Endothelial cell of umbilical vein (primary cell): ENCODE measurements around the gene RPS17. TPM values are rescaled to one million over a fixed set of nuclear protein-coding genes. Genes with fewer than 3 reads are reported as not detected.

Source experiments
- BruUV-seq: library from RNA; stranded (reverse); fragments of 400-500 nt; replicated peaks from 2 replicates; lab custom pipeline; 2021; lab: Mats Ljungman, UMichigan
- CTCF ChIA-PET: fragments of 300-600, 350-600 bp; sonication (Branson Sonifier 250); formaldehyde crosslinking; loops from one replicate; lab custom pipeline; 2021; ENCODE audit warnings: antibody characterized with exemption, inconsistent platforms; lab: Charles Lee
- POLR2A ChIA-PET: fragments of 300-600, 350-600 bp; sonication (Branson Sonifier 250); formaldehyde crosslinking; loops from one replicate; lab custom pipeline; 2021; ENCODE audit warnings: antibody characterized with exemption, inconsistent platforms; lab: Charles Lee
- DNase-seq: peaks from one replicate; pipeline ENCODE4 v3.0.0-alpha.2; 2011; ENCODE audit warnings: low read depth, low spot score
- FAIRE-seq: peaks from 2 replicates; lab custom pipeline; 2011; peaks lifted over from hg19 to GRCh38; lab: Jason Lieb, UNC
- H2AFZ ChIP-seq: 2 replicates; pipeline ENCODE4 v1.6.0; 2012; ENCODE audit warnings: low read depth, low read length, control low read depth, inconsistent platforms
- H3K27ac ChIP-seq: 2 replicates; pipeline ENCODE4 v1.5.1; 2011; ENCODE audit warnings: low read depth, mild to moderate bottlenecking, control low read depth, low read length, moderate library complexity; ENCODE audit not compliant: insufficient read depth
- H3K27me3 ChIP-seq, 2 experiments: 2 replicates each; pipeline versions ENCODE4 v1.6.0 to v1.6.1; 2011; ENCODE audit warnings: low read length in 2 of 2, mixed read lengths in 1 of 2; ENCODE audit not compliant: control insufficient read depth in 2 of 2, insufficient read depth in 2 of 2
- H3K36me3 ChIP-seq, 2 experiments: 2 replicates in 1 of 2; 3 replicates in 1 of 2; pipeline ENCODE4 v1.5.1; 2011; ENCODE audit warnings: low read length in 2 of 2, mild to moderate bottlenecking in 1 of 2, moderate library complexity in 1 of 2; ENCODE audit not compliant: control insufficient read depth in 2 of 2, insufficient read depth in 2 of 2; ENCODE audit errors: extremely low read depth in 1 of 2
- H3K4me1 ChIP-seq: 3 replicates; pipeline ENCODE4 v1.5.1; 2011; ENCODE audit warnings: mild to moderate bottlenecking, low read length; ENCODE audit not compliant: control insufficient read depth, insufficient read depth; ENCODE audit errors: extremely low read depth
- H3K4me2 ChIP-seq: 2 replicates; pipeline ENCODE4 v1.6.1; 2011; ENCODE audit warnings: low read length, control low read depth, mixed read lengths; ENCODE audit not compliant: insufficient read depth
- H3K4me3 ChIP-seq, 3 experiments: fragments of 200-600 bp in 1 of 3; sonication (generic), shearing (Covaris generic) in 1 of 3; replicated peaks in 1 of 3; 2 replicates each; pipeline ENCODE4 v1.5.1; 2011 to 2016; ENCODE audit warnings: control low read depth in 3 of 3, low read length in 3 of 3, mild to moderate bottlenecking in 2 of 3, inconsistent platforms in 1 of 3, low read depth in 1 of 3, moderate library complexity in 1 of 3; ENCODE audit not compliant: insufficient read depth in 1 of 3
- H3K79me2 ChIP-seq: 2 replicates; pipeline ENCODE4 v1.6.0; 2012; ENCODE audit warnings: low read length, inconsistent platforms; ENCODE audit not compliant: control insufficient read depth, insufficient read depth
- H3K9ac ChIP-seq: replicated peaks from 2 replicates; pipeline ENCODE3; 2011; ENCODE audit warnings: low read length, control low read depth; ENCODE audit not compliant: insufficient read depth; ENCODE audit errors: extremely low read depth
- H3K9me1 ChIP-seq: replicated peaks from 3 replicates; pipeline ENCODE4 v1.6.0; 2011; ENCODE audit warnings: mild to moderate bottlenecking, low read length; ENCODE audit not compliant: control insufficient read depth, insufficient read depth; ENCODE audit errors: extremely low read depth
- H3K9me3 ChIP-seq: replicated peaks from 2 replicates; pipeline ENCODE4 v1.5.1; 2012; ENCODE audit warnings: low read length, inconsistent platforms; ENCODE audit not compliant: control insufficient read depth, insufficient read depth
- H4K20me1 ChIP-seq: replicated peaks from 2 replicates; pipeline ENCODE3; 2011; ENCODE audit warnings: mild to moderate bottlenecking, low read length; ENCODE audit not compliant: control insufficient read depth, insufficient read depth; ENCODE audit errors: extremely low read depth
- EZH2 ChIP-seq: IDR thresholded peaks from 2 replicates; pipeline ENCODE4 v1.6.1; 2012; ENCODE audit warnings: borderline replicate concordance, low read depth, mild to moderate bottlenecking, moderate library complexity, low read length, inconsistent platforms; ENCODE audit not compliant: severe bottlenecking
- FOS ChIP-seq: IDR thresholded peaks from 2 replicates; pipeline ENCODE4 v1.6.1; 2011; ENCODE audit warnings: mild to moderate bottlenecking, low read length, moderate library complexity, borderline replicate concordance; ENCODE audit not compliant: insufficient read depth
- GATA2 ChIP-seq: IDR thresholded peaks from 2 replicates; pipeline ENCODE4 v1.7.0; 2011; ENCODE audit warnings: low read depth, mild to moderate bottlenecking, moderate library complexity, mixed read lengths, low read length; ENCODE audit not compliant: insufficient read length, insufficient read depth
- JUN ChIP-seq: IDR thresholded peaks from 2 replicates; pipeline ENCODE4 v1.6.1; 2011; ENCODE audit warnings: borderline replicate concordance, low read depth; ENCODE audit not compliant: insufficient read length, insufficient read depth
- MAX ChIP-seq: IDR thresholded peaks from 2 replicates; pipeline ENCODE4 v1.6.1; 2011; ENCODE audit not compliant: insufficient read depth, insufficient read length
- MYC ChIP-seq: IDR thresholded peaks from one replicate; pipeline ENCODE4 v1.6.1; 2011; ENCODE audit warnings: mild to moderate bottlenecking, low read depth, low read length
- POLR2A ChIP-seq: IDR thresholded peaks from 2 replicates; pipeline ENCODE4 v1.6.1; 2012; ENCODE audit warnings: low read depth, mild to moderate bottlenecking, control low read depth, low read length
- POLR2AphosphoS5 ChIP-seq: IDR thresholded peaks from 2 replicates; pipeline ENCODE4 v1.6.1; 2012; ENCODE audit warnings: low read depth, mild to moderate bottlenecking, control low read depth, low read length, moderate library complexity; ENCODE audit not compliant: insufficient read depth
- dilution Hi-C: fragments of 300-500 bp; cut with MboI; formaldehyde crosslinking; loops from one replicate; pipeline ENCODE4 v1.15.0; 2019; ENCODE audit warnings: low sequenced_read_pairs; ENCODE audit not compliant: extremely low pct_ligation_motif_present
- intact Hi-C: fragments of 100-400 bp; cut with micrococcal nuclease; formaldehyde crosslinking; loops from one replicate; pipeline ENCODE4 v1.10.0; 2022
- polyA plus RNA-seq, 4 experiments: library from polyadenylated mRNA; depleted of rRNA in 3 of 4; stranded (reverse) in 3 of 4; unstranded in 1 of 4; fragments of >200 nt; gene quantifications; 2 replicates each; pipeline versions ENCODE4 v1.2.1 to v1.2.3, GENCODE V29; 2011 to 2012; ENCODE audit warnings: missing spikeins in 1 of 4
- total RNA-seq: library from RNA; stranded (reverse); gene quantifications from 2 replicates; pipeline ENCODE4 v1.2.3, GENCODE V29; 2021
- TF ChIP-seq, protein P1 (sequence below), 2 donors: IDR thresholded peaks; 1 replicate in 1 of 2; 2 replicates in 1 of 2; pipeline ENCODE4 v1.5.1; 2011; ENCODE audit warnings: low read length in 2 of 2, mild to moderate bottlenecking in 2 of 2, moderate library complexity in 2 of 2, control low read depth in 1 of 2, inconsistent platforms in 1 of 2, low read depth in 1 of 2; ENCODE audit not compliant: insufficient read depth in 1 of 2; ENCODE audit errors: extremely low read depth in 1 of 2

Gene RPS17
- total and polyA plus RNA-seq, 2 donors (not counting 3 experiments of a cell fraction or from before 2014, with no cell fraction given): 1,690 to 4,382 TPM

DNA sequence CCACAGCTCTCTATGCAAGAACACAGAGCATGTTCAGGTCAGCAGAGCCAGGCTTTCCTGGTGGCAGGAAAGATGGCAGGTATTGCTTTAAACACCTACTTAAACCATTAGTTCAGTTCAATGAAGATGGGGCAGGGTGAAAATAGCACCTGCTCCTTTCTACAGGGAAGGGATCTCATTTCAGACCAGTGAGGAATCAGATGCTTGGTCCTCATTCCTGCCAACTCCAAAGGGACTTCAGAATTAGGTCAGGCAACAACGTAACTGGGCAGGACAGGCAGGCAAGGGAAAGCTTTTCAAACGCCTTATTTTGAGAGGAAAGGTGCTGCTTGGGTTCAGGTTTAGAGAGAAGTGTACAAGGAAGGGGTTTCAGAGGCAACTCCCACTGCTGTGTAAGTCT lies 12.6 kb upstream of the RPS17 start:
- no peaks in the 10 kb centered on the region for H3K9me1 ChIP-seq
- FAIRE-seq (no peak), DNase-seq (no peak)
- no peak overlapping the region for H3K9ac ChIP-seq
- BruUV-seq: no TSS peak
- no peaks in the 10 kb centered on the region for H3K36me3 ChIP-seq
- ChIA-PET POLR2A (no interaction called here), CTCF (interaction anchor here (1.1 to 1.4 kb wide), 2 partner anchors 12 to 22 kb away, joined by 3 to 5 read pairs; partner anchors contain the start of gene RPS17)
- no peaks in the 10 kb centered on the region for H3K79me2 ChIP-seq
- no peaks in the 10 kb centered on the region for H3K4me1 ChIP-seq
- intact Hi-C loops: no loop called here
- no peak overlapping the region for H3K27ac ChIP-seq
- no peak for TF ChIP-seq POLR2AphosphoS5
- no peak for TF ChIP-seq JUN
- no peak for TF ChIP-seq FOS
- TF ChIP-seq, protein P1, sequence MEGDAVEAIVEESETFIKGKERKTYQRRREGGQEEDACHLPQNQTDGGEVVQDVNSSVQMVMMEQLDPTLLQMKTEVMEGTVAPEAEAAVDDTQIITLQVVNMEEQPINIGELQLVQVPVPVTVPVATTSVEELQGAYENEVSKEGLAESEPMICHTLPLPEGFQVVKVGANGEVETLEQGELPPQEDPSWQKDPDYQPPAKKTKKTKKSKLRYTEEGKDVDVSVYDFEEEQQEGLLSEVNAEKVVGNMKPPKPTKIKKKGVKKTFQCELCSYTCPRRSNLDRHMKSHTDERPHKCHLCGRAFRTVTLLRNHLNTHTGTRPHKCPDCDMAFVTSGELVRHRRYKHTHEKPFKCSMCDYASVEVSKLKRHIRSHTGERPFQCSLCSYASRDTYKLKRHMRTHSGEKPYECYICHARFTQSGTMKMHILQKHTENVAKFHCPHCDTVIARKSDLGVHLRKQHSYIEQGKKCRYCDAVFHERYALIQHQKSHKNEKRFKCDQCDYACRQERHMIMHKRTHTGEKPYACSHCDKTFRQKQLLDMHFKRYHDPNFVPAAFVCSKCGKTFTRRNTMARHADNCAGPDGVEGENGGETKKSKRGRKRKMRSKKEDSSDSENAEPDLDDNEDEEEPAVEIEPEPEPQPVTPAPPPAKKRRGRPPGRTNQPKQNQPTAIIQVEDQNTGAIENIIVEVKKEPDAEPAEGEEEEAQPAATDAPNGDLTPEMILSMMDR (IDR thresholded peaks at IDR 0.05; ENCODE audit: extremely low read depth in 1 of 2, insufficient read depth in 1 of 2, low read depth in 1 of 2, low read length in 2 of 2): no peak
- TF ChIP-seq EZH2: no peak
- no peak for TF ChIP-seq POLR2A
- TF ChIP-seq GATA2: no peak
- no peak for TF ChIP-seq MYC
- no peak for TF ChIP-seq MAX
- H3K4me3 ChIP-seq: no peak overlapping the region
- peaks cover 8 to 16% of the 10 kb centered on the region in 2 experiments for H3K27me3 ChIP-seq
- H3K9me3 ChIP-seq: no peaks in the 10 kb centered on the region
- H3K4me2 ChIP-seq: no peak overlapping the region
- no peak overlapping the region for H2AFZ ChIP-seq
- dilution Hi-C loops: no loop called here
- no peaks in the 10 kb centered on the region for H4K20me1 ChIP-seq
